ENCODE results near the gene AFMID. TPM values are rescaled to one million over a fixed set of nuclear protein-coding genes. Genes with fewer than 3 reads are reported as not detected.

Gene AFMID
- total RNA-seq, 1 experiment from 2014 or later: 49.6 TPM

DNA sequence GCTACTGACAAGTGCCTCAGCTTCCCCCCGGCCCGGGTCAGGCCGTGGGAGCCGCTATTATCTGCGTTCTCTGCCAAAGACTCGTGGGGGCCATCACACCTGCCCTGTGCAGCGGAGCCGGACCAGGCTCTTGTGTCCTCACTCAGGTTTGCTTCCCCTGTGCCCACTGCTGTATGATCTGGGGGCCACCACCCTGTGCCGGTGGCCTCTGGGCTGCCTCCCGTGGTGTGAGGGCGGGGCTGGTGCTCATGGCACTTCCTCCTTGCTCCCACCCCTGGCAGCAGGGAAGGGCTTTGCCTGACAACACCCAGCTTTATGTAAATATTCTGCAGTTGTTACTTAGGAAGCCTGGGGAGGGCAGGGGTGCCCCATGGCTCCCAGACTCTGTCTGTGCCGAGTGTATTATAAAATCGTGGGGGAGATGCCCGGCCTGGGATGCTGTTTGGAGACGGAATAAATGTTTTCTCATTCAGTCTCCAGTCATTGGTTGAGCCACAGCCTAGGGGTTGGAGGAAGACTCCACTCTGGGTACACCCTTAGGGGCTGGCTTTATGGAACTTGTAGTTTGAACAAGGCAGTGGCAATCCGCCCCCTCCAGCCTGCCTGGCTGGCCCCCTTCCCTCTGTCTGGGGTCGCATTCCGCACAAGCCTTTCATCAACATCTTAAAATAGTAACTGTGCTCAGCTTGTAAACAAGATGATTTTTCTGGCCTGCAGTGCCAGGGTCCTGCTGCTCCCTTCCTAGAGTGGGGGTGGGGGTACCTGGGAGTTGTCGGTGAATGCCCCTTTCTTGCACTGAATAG is 14.7 kb upstream of the AFMID start:
- Histone ChIP-seq H3K27me3 (no peaks in the 10 kb centered on the region), H3K36me3 (peaks cover 52% of the 10 kb centered on the region), H3K4me3 (no peak overlapping the region), H3K9me3 (no peaks in the 10 kb centered on the region)
- DNase-seq: peak; percentile 40

DNA sequence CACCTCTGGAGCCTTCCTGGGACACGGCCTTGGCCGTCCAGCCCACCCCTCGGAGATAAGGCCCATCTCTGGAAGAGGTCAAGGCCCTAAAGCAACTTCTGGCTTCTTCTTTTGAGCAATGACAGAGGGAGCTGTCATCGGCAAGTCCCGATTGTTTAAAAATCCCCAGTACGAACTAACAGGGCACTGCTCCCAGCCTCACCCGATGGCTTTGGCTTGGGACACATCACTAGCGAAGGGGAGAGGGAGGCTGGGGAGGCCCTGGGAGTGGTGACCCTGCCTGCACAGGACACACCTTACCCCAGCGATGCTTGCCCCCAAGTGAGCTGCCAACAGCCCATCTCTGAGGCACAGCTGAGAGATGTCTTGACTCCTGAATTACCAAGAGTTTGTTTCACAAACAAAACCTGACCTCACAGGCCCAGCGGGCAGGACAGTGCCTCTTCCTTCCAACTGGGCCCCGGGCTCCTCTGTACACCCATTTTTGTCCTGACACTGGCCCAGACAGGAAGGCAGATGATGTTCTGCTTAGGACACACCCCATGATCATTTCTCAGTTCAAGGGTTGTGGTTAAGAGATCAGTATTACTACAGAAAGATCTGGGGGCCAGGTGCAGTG is 14.0 kb upstream of the AFMID start:
- peaks cover 59% of the 10 kb centered on the region for H3K36me3 ChIP-seq
- no peak for DNase-seq

DNA sequence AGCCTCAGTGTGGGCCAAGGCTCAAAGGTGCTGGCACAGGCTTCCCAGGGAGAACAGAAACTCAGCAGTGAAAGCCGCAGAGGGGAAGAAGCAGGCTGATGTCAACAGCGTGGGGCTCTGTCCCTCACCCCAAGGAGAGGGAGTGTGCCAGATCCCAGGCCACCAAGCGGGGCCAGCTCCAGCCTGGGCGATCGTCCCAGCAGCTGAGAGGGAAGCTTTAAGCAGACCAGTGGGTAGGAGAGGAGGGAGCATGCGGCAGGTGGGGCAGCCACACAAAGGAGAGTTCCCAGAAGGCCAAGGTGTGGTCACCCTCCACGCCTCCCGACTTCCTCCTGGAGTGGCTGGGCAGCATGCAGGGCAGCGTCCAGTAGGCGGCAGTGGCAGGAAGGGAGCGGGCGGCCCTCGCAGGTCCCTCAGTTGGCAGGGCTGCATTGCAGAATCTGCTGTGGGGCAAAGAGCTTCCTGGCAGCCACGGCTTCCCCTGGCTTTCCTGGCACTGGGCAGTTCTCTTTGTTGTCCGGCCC is 12.8 kb upstream of the AFMID start:
- H3K36me3 ChIP-seq: peaks cover 71% of the 10 kb centered on the region
- H3K4me3 ChIP-seq: no peak overlapping the region
- no peaks in the 10 kb centered on the region for H3K27me3 ChIP-seq
- no peaks in the 10 kb centered on the region for H3K9me3 ChIP-seq
- DNase-seq: no peak

More for the DNA sequence above, 14.0 kb upstream of the AFMID start:
- Histone ChIP-seq H3K27me3 (no peaks in the 10 kb centered on the region), H3K9me3 (no peaks in the 10 kb centered on the region), H3K4me3 (no peak overlapping the region)

DNA sequence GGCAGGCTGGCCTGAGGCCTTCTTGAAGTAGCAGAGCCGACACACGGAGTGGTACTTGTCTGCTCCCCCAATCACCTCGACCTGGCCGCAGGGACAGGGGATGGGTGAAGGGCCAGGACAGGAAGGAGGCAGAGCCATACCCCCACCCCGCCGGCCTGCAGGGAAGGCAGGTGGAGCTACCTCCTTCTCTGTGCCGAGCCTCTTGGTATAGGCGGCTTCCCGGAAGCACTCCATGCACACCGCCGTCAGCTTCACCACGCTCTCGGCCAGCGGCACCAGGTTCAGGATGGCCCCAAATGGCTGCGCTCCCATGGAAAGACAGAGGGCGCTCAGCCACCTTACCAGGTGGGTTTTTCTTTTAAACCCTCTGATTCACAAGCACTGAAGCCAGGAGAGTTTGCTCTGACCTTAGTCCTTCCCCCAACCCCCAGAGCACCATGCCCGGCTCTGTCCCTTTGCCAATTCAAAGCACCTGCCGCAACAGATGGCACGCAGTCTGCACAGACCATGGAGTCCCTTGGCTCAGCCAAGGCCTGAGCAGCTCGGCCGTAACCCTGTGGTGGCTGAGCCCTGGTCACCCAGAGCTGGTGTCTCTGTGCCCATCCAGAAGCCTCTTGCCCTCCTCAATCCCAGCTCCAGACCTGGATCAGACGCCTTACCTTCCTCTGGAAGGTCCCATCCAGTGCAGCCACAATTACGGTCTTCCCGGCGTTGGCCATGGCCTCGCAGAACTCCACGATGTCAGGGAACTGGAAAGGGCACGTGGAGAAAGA is 12.1 kb upstream of the AFMID start:
- Histone ChIP-seq H3K9me3 (no peaks in the 10 kb centered on the region), H3K27me3 (no peaks in the 10 kb centered on the region), H3K36me3 (peaks cover 76% of the 10 kb centered on the region), H3K4me3 (no peak overlapping the region)
- DNase-seq: no peak

DNA sequence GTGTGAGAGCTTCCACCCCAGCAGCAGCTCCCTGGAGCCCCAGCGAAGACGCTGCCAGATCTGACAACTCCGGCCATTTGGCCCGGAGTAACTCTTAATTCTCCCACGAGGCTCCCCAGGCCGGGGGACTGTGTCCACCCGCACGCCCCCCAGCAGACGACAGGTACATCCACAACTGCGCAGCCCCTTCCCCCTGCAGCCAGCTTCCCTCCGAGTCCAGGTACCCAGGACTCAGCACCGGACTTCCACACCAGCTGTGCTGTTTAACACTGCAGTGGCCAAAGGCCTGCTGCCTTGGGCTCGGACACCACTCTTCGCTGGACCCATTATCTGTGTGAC is 11.6 kb upstream of the AFMID start:
- Histone ChIP-seq H3K36me3 (peaks cover 82% of the 10 kb centered on the region), H3K9me3 (no peaks in the 10 kb centered on the region), H3K4me3 (no peak overlapping the region), H3K27me3 (no peaks in the 10 kb centered on the region)
- DNase-seq: no peak

DNA sequence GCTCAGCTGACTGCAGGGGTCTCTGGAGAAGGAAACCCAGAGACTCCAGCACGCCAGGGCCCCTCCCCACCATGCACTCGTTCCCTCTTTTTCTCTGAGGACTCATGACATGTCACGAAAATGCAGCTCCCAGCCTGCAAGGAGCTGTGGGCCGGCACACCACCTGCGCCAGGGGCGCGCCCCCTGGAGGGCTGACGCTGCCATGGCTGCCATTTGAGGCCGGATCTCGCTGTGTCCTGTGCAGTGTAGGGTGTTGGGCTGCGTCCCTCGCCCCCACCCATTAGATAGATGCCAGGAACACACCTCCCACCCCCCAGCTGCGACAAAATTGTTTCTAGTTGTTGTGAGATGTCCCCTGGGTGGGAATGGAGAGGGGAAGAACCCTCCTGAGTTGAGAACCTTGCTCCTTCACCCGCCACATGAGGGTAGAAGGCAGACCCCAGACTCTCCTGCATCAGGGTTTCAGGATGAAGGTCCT is 10.6 kb upstream of the AFMID start:
- Histone ChIP-seq H3K36me3 (peaks cover 84% of the 10 kb centered on the region), H3K4me3 (no peak overlapping the region), H3K9me3 (no peaks in the 10 kb centered on the region), H3K27me3 (no peaks in the 10 kb centered on the region)
- no peak for DNase-seq

DNA sequence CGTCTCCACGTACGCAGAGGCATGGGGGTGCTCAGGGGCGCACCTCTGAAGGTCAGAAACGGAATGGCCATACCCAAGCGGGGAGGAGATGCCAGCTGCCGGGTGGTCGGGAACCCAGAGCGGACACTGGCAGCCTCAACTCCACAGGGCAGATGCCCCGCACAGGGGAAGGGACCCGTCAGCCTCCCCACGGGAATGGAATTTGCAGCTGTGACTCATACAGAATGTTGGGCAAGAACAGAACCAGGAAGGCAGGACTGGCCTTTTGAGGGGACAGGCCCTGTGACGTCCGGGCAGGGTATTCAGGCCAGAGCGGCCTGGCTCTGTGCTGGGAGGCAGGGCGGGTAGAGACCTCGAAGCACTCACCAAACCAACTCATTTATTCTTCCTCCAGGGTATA is 7.8 kb upstream of the AFMID start:
- Histone ChIP-seq H3K36me3 (peaks cover 87% of the 10 kb centered on the region), H3K27me3 (no peaks in the 10 kb centered on the region), H3K4me3 (no peak overlapping the region), H3K9me3 (no peaks in the 10 kb centered on the region)
- no peak for DNase-seq

DNA sequence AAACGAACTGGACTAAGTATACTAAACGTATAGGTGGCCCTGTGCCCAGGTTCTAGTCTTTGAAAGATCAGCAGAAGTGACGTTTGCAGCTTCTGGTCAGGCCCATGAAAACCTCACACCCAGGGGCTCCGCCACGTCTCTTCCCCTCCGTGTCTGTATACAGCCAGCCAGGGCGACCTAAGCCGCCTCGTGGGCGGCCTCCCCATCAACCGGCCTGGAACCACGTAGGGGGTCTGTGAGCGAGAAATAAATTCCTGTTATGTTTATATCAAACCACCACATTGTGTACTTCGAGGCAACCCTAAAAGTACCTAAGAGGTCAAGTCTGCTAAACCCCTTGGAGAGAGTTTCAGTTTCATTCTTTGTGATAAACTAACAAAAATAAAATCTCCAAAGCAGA is 7.1 kb upstream of the AFMID start:
- no peak overlapping the region for H3K4me3 ChIP-seq
- no peak for DNase-seq

DNA sequence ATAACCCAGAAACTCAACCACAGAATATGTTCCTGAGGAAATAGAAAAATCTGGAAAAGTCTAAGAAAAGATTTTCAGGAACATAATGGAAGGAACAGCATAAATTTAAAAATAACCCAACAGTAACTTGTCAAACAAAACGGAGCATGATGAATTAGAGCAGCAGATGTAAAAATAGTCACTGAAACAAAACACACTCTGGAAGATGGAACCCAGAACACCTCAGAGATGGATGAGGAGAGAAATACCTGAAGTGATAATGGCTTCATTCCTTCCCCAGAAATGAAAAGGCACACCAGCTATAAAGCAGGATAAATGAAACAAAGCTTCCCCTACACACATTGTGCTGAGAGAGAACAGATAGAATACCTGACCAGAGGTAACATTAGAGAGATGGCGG is 6.7 kb upstream of the AFMID start:
- no peaks in the 10 kb centered on the region for H3K9me3 ChIP-seq
- no peaks in the 10 kb centered on the region for H3K27me3 ChIP-seq
- no peak for DNase-seq
- peaks cover 87% of the 10 kb centered on the region for H3K36me3 ChIP-seq
- H3K4me3 ChIP-seq: no peak overlapping the region

More for the DNA sequence above, 7.1 kb upstream of the AFMID start:
- no peaks in the 10 kb centered on the region for H3K9me3 ChIP-seq
- peaks cover 87% of the 10 kb centered on the region for H3K36me3 ChIP-seq
- no peaks in the 10 kb centered on the region for H3K27me3 ChIP-seq

DNA sequence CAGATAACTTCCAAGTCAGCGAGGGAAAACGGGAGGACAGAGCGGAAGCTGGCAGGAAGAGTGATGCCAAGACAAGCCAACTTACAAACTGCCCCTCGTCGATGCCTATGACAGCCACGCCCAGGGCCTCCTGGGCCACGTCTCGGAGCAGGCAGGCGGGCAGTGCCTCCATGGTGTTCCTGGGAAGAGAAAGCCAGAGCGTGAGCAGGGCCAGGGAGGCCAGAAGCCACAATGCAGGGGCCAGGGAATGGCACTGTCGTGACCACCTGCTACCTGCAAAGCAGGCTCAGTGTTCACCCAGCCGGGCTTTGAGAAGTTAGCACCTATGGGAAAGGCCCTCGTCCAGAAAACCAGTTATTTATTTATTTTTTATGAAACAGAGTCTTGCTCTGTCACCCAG is 4.7 kb upstream of the AFMID start:
- no peaks in the 10 kb centered on the region for H3K9me3 ChIP-seq
- no peak overlapping the region for H3K4me3 ChIP-seq
- peaks cover 71% of the 10 kb centered on the region for H3K36me3 ChIP-seq
- H3K27me3 ChIP-seq: no peaks in the 10 kb centered on the region
- no peak for DNase-seq

DNA sequence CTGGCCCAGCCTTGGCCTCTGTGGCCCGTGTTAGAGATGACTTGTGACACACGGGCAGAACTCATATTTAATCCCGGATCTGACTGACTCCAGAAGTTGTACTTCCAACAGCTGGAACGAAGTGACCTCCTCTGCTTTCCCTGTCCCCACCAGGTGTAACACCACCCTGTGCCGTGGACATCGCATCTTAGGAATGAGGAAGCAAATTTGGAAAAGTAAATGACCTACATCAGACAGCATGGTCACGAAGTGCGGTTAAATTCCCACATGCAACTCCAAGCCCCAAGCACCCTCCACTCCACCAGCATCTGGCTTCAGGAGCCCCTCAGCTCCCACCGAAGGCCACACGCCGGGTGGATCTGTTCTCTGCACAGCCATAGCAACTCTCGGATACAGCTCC is 3.2 kb upstream of the AFMID start:
- no peak for DNase-seq
- H3K9me3 ChIP-seq: no peaks in the 10 kb centered on the region
- H3K36me3 ChIP-seq: peaks cover 57% of the 10 kb centered on the region
- no peak overlapping the region for H3K4me3 ChIP-seq
- H3K27me3 ChIP-seq: no peaks in the 10 kb centered on the region

DNA sequence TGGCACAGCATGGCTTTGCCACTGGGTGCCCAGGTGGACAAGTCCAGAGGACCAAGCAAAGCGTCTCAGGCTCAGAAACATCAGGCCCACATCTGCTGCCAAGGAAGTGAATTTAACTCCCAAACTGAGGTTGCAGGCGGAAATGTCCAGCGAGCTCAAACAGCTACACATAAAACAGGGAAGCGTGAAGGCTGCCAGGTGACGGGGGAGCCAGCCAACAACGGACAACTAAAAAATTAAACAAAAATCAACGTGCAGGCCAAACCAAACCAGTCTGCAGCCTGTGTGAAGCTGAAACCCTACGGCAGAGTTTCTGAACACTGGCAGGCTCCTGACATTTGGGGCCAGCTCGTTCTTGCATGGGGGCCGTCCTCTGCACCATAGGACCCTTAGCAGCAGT is 2.8 kb upstream of the AFMID start:
- Histone ChIP-seq H3K27me3 (no peaks in the 10 kb centered on the region), H3K36me3 (peaks cover 52% of the 10 kb centered on the region)

DNA sequence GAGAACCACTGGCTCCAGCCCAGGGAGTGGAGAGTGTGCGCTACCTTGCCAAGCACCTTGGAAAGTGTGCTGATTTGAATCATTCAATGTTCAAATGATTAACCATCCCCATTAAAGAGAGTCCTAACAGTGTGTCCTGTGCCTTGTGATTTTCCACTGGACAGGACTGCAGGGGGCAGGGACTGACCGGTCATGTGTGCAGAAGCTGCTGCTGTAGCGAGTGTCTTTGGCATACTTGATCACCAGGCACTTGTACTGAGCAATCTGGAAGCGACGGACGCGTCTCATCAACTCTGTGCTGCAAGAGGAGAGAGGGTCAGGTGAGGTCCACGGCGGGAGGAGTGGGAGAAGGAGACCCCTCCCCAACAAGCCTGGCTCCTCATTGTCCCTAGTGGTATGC is 2.3 kb upstream of the AFMID start:
- Histone ChIP-seq H3K27me3 (no peaks in the 10 kb centered on the region), H3K36me3 (peaks cover 48% of the 10 kb centered on the region), H3K4me3 (no peak overlapping the region), H3K9me3 (no peaks in the 10 kb centered on the region)
- no peak for DNase-seq

More for the DNA sequence above, 2.8 kb upstream of the AFMID start:
- no peak for DNase-seq
- Histone ChIP-seq H3K9me3 (no peaks in the 10 kb centered on the region), H3K4me3 (no peak overlapping the region)

DNA sequence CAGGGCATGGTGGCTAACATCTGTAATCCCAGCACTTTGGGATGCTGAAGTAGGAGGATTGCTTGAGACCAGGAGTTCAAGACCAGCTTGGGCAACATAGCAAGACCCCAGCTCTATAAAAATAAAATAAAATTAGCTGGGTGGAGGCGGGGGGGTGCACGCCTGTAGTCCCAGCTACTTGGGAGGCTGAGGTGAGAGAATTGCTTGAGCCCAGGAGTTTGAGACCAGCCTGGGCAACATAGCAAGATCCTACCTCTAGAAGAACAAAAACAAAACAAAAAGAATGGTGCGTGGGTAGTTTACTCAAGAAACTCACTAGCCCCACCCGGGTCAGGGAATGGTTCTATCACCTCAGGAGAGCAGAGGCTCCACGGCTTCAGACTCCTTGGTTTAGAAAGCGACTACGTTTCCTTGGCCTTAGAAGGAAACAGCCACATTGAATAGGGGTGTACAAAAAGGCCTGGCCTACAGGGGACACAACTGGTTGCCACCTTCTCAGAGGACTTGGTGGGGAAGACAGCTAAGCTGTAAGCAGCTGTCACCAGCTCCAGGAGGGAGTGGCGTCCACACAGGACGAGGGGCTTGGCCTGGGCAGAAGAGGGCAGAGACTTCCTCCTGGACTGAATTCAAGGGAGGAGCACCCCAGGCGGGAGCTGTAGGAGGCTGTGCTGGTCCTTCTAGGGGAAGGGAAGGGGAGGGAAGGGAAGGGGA is 1.0 kb upstream of the AFMID start:
- Histone ChIP-seq H3K27me3 (no peaks in the 10 kb centered on the region), H3K9me3 (no peaks in the 10 kb centered on the region), H3K36me3 (peaks cover 46% of the 10 kb centered on the region), H3K4me3 (peak overlapping the region; percentile 72)
- peak; percentile 80 for DNase-seq

DNA sequence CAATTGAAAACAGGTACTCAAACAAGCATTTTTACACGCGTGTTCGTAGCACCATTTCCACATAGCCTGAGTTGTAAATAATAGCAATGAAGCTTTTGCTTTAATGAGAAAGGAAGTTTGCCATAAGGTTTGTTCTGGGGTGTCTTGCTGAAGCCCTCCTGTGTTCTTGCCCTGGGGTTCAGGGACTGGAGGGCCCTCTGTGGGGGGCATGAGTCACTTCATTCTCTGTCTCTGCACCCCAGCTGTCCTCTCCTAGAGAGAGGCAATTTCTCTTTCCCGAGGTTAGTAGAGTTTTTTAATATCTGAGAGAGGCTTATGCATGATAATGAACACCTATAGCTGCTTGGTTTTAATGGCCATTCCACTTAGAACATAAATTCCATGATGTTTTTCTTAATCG is 9.6 kb downstream of the AFMID start:
- Histone ChIP-seq H3K4me3 (no peak overlapping the region), H3K36me3 (peaks cover 33% of the 10 kb centered on the region), H3K27me3 (no peaks in the 10 kb centered on the region), H3K9me3 (no peaks in the 10 kb centered on the region)
- no peak for DNase-seq

DNA sequence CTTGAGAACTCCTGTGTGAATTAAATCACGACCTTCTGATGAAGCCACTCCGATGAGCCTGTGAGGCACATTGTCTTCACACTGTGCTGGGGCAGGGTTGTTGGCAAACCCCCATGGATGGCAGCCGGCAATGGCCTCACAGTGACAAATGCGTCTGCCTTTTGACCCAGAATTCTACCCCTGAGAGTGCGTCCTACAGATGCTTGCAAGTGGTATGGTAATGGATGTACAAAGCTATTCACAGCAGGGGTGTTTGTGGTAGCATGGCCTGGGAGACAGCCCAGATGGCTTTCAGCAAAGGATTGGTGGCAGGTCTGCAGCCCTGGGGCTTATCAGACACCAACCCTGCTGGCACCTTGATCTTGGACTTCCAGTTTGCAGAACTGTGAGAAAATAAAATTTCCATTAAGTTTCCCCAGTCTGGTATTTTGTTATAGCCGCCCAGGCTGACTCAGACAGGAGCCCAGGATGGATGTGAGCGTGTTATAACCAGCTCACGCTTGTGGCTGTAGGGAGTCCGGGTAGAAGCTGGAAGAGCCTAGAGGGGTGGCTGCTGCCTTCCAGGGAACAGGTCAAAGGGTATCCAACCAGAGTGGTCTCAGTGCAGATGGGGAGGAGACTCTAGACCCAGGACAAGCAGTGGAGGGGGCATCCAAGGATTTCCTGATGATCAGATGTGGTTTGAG is 10.1 kb downstream of the AFMID start:
- Histone ChIP-seq H3K36me3 (peaks cover 32% of the 10 kb centered on the region), H3K27me3 (no peaks in the 10 kb centered on the region), H3K9me3 (no peaks in the 10 kb centered on the region), H3K4me3 (no peak overlapping the region)
- no peak for DNase-seq
